VCaP (cell line): ENCODE data around the gene MTIF3.

Experiments used
- H3K27ac ChIP-seq: fragments of 450-650 bp; 2 replicates; pipeline ENCODE4 v1.5.1; 2017
- CTCF ChIP-seq: fragments of 450-650 bp; conservative IDR thresholded peaks from 2 replicates; pipeline ENCODE4 v1.5.1; 2017; ENCODE audit warnings: mild to moderate bottlenecking, moderate library complexity

MTIF3 gene

DNA sequence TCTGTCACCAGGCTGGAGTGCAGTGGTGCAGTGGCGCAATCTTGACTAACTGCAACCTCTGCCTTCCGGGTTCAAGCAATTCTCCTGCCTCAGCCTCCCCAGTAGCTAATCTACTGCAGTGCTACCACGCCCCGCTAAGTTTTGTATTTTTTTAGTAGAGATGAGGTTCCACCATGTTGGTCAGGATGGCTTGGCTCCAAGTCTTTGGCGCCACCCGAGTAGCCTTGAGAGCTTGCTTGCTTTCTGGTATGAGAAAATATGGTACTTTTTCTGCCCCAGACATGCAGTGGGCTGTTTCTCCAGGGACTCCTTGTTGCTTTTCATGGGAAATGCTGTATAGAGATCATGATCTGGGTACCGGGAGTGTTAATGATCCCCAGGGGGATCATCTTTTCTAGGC lies 60.5 kb downstream of the MTIF3 start:
- no peak for TF ChIP-seq CTCF

GRCh38 chr13:27388241-27388640 lies 62.1 kb downstream of the MTIF3 start:
- TF ChIP-seq CTCF: no peak
- no peak overlapping the region for H3K27ac ChIP-seq

More for the DNA sequence above, 60.5 kb downstream of the MTIF3 start:
- no peak overlapping the region for H3K27ac ChIP-seq
